Smooth muscle cell (in vitro differentiated cells): ENCODE measurements around the gene POU2F2. TPM values are rescaled to one million over a fixed set of nuclear protein-coding genes. Genes with fewer than 3 reads are reported as not detected.
A peak's percentile ranks its signal among the peaks of the same experiment; 100 is the strongest.

ENCODE experiments used
- DNase-seq: peaks from one replicate; lab custom pipeline; 2025; ENCODE audit not compliant: unreplicated experiment; lab: John Stamatoyannopoulos, UW
- H2AFZ ChIP-seq: fragments of 200-600 bp; sonication (generic); 2 replicates; pipeline ENCODE4 v1.6.0; 2016; ENCODE audit warnings: antibody characterized with exemption, low read depth, mild to moderate bottlenecking
- H3F3A ChIP-seq: fragments of 200-600 bp; sonication (generic); 2 replicates; pipeline ENCODE4 v1.6.0; 2017; ENCODE audit warnings: antibody characterized with exemption, low read depth
- H3K27ac ChIP-seq: fragments of 200-600 bp; sonication (generic); 2 replicates; pipeline ENCODE4 v1.5.1; 2016; ENCODE audit warnings: low read depth, mild to moderate bottlenecking
- H3K27me3 ChIP-seq: fragments of 200-600 bp; sonication (generic); 2 replicates; pipeline ENCODE4 v1.6.1; 2016; ENCODE audit warnings: low read depth, mild to moderate bottlenecking
- H3K36me3 ChIP-seq: fragments of 200-600 bp; sonication (generic); 2 replicates; pipeline ENCODE4 v1.5.1; 2016; ENCODE audit warnings: low read depth
- H3K4me1 ChIP-seq: fragments of 200-600 bp; sonication (generic); 2 replicates; pipeline ENCODE4 v1.5.1; 2016; ENCODE audit warnings: low read depth
- H3K4me2 ChIP-seq: fragments of 200-600 bp; sonication (generic); 2 replicates; pipeline ENCODE4 v1.6.0; 2016; ENCODE audit warnings: mild to moderate bottlenecking
- H3K4me3 ChIP-seq: fragments of 200-600 bp; sonication (generic); 2 replicates; pipeline ENCODE4 v1.5.1; 2016; ENCODE audit warnings: mild to moderate bottlenecking
- H3K79me2 ChIP-seq: fragments of 200-600 bp; sonication (generic); 2 replicates; pipeline ENCODE4 v1.6.0; 2016; ENCODE audit warnings: low read depth, mild to moderate bottlenecking
- H3K9ac ChIP-seq: fragments of 200-600 bp; sonication (generic); 2 replicates; pipeline ENCODE4 v1.6.0; 2016; ENCODE audit warnings: low read depth
- H3K9me3 ChIP-seq: fragments of 200-600 bp; sonication (generic); replicated peaks from 2 replicates; pipeline ENCODE4 v1.5.1; 2016; ENCODE audit warnings: low read depth
- H4K20me1 ChIP-seq: fragments of 200-600 bp; sonication (generic); 2 replicates; pipeline ENCODE4 v1.6.0; 2016; ENCODE audit warnings: low read depth
- WGBS: methylation state at CpG from one replicate; pipeline ENCODE4 v1.1.7; 2016; ENCODE audit warnings: low lambda C conversion rate; 5-methylcytosine and 5-hydroxymethylcytosine counted together
- polyA plus RNA-seq: library from polyadenylated mRNA; unstranded; fragments of >200 nt; fragmentation: Nextera tagmentation; extraction: Ambion mirVana; gene quantifications from 2 replicates; pipeline ENCODE4 v1.2.1, GENCODE V29; 2016
- total RNA-seq: library from RNA; depleted of rRNA; stranded (reverse); fragments of >200 nt; gene quantifications from 2 replicates; pipeline ENCODE4 v1.2.3, GENCODE V29; 2014
- TF ChIP-seq, protein P1 (sequence below): fragments of 200-600 bp; sonication (generic); IDR thresholded peaks from 2 replicates; pipeline ENCODE4 v1.5.1; 2017; ENCODE audit warnings: borderline replicate concordance, mild to moderate bottlenecking, antibody characterized with exemption; ENCODE audit not compliant: insufficient read depth, poor library complexity, severe bottlenecking

The POU2F2 gene
- total and polyA plus RNA-seq, 2 experiments from 2014 or later = 0.99 to 6.3 TPM

DNA sequence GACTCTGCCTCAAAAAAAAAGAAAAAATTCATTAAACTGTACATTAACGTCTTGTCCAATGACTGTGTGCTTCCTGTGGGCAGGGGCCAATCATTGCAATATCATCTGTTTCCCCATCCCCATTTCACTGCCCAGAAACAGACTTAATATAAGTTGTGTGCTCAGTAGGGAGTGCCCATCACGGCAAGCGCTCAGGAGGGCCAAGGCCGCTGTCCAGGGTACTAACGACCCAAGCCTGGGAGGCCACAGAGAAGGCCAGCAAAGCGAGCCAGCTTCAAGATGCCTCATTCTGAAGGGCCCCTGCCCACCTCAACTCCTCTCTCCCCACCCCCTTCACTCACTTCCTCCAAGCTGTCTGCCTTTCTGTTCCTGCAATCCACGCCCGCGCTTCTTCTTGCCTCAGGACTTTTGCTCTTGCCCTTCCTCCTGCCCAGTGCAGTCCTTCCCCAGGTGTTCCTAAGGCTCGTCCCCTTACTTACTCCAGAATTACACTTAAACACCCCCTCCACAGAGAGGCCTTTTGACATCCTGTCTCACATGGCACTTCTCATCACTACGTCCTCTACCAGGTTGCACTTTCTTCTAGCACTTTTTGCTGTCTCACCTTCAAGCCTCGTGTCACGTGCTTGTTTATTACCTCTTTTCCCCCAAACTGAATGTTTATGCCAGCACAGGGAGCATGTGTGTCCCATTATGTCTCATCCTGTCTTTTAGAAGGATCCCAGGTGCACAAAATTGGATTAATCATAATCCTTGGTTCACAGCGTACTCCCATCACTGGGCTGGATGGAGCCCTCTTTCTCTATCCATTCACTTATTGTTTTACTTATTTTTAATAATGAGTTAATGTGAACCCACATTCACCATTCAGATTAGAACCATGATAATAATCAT lies 11.3 kb upstream of the POU2F2 start:
- Histone ChIP-seq H3K4me3 (no peak overlapping the region), H3F3A (no peaks in the 10 kb centered on the region), H3K27me3 (peaks cover 38% of the 10 kb centered on the region), H3K27ac (no peak overlapping the region), H3K4me1 (no peaks in the 10 kb centered on the region), H2AFZ (no peak overlapping the region), H4K20me1 (no peaks in the 10 kb centered on the region), H3K9ac (no peak overlapping the region), H3K4me2 (no peak overlapping the region), H3K9me3 (no peaks in the 10 kb centered on the region), H3K36me3 (no peaks in the 10 kb centered on the region), H3K79me2 (no peaks in the 10 kb centered on the region)
- DNase-seq = peak; percentile 5
- TF ChIP-seq, protein P1, sequence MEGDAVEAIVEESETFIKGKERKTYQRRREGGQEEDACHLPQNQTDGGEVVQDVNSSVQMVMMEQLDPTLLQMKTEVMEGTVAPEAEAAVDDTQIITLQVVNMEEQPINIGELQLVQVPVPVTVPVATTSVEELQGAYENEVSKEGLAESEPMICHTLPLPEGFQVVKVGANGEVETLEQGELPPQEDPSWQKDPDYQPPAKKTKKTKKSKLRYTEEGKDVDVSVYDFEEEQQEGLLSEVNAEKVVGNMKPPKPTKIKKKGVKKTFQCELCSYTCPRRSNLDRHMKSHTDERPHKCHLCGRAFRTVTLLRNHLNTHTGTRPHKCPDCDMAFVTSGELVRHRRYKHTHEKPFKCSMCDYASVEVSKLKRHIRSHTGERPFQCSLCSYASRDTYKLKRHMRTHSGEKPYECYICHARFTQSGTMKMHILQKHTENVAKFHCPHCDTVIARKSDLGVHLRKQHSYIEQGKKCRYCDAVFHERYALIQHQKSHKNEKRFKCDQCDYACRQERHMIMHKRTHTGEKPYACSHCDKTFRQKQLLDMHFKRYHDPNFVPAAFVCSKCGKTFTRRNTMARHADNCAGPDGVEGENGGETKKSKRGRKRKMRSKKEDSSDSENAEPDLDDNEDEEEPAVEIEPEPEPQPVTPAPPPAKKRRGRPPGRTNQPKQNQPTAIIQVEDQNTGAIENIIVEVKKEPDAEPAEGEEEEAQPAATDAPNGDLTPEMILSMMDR = no peak
- WGBS = 52% methylated on average over 14 of the region's 14 CpGs

DNA sequence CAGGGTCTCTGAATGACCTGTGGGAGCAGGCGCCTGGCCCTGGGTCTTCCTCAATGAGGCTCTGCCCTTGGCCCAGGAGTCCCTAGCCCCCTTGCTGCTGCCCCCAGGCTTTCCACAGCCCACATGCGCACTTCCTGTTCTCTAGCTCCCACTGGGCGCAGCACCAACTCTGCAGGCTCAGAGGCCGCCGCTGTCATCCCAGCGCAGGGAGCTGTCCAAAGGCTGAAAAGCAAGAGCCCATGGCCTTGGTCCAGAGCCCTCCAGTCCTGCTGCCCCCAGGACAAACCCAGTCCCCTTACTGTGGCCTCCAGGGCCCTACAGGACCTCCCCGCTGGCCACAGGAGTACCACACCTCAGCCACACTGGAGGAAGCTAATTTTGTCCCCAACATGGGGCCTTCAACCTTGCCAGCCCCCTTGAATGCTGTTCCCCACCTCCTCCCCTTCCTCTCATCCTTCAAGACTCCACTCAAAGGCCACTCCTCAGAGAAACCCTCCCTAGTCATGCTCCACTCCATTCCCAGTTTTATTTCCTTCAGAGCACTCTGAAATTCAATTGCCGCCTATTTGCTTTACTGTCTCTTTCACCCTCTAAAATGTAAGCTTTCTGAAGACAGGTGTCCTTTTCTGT lies 8.0 kb upstream of the POU2F2 start:
- Histone ChIP-seq H3K9me3 (no peaks in the 10 kb centered on the region), H3K36me3 (no peaks in the 10 kb centered on the region), H3K4me1 (no peaks in the 10 kb centered on the region), H3K27ac (no peak overlapping the region), H3F3A (no peaks in the 10 kb centered on the region), H3K27me3 (peaks cover 18% of the 10 kb centered on the region), H2AFZ (no peak overlapping the region), H3K4me2 (no peak overlapping the region), H4K20me1 (no peaks in the 10 kb centered on the region), H3K79me2 (no peaks in the 10 kb centered on the region), H3K4me3 (no peak overlapping the region), H3K9ac (no peak overlapping the region)
- 15% methylated on average over 8 of the region's 8 CpGs for WGBS
- peak; percentile 46 for DNase-seq
- TF ChIP-seq, protein P1 = no peak

GRCh38 chr19:42134535-42135070 lies 2.4 kb upstream of the POU2F2 start:
- Histone ChIP-seq H3K4me1 (peaks cover 6% of the 10 kb centered on the region), H3K4me2 (no peak overlapping the region), H3K36me3 (no peaks in the 10 kb centered on the region), H3K9ac (no peak overlapping the region), H3K4me3 (no peak overlapping the region), H3K79me2 (no peaks in the 10 kb centered on the region), H3K9me3 (no peaks in the 10 kb centered on the region), H3K27me3 (peaks cover 15% of the 10 kb centered on the region), H3F3A (no peaks in the 10 kb centered on the region), H4K20me1 (no peaks in the 10 kb centered on the region), H3K27ac (no peak overlapping the region), H2AFZ (no peak overlapping the region)
- no peak for DNase-seq
- 89% methylated on average over 23 of the region's 26 CpGs for WGBS
- TF ChIP-seq, protein P1 = no peak
